ENCODE measurements around the gene GPM6B. TPM values are rescaled to one million over a fixed set of nuclear protein-coding genes. Genes with fewer than 3 reads are reported as not detected.

Gene GPM6B
- total and polyA plus RNA-seq, 4 donors: 6.3 to 19.6 (median 16.0) TPM

DNA sequence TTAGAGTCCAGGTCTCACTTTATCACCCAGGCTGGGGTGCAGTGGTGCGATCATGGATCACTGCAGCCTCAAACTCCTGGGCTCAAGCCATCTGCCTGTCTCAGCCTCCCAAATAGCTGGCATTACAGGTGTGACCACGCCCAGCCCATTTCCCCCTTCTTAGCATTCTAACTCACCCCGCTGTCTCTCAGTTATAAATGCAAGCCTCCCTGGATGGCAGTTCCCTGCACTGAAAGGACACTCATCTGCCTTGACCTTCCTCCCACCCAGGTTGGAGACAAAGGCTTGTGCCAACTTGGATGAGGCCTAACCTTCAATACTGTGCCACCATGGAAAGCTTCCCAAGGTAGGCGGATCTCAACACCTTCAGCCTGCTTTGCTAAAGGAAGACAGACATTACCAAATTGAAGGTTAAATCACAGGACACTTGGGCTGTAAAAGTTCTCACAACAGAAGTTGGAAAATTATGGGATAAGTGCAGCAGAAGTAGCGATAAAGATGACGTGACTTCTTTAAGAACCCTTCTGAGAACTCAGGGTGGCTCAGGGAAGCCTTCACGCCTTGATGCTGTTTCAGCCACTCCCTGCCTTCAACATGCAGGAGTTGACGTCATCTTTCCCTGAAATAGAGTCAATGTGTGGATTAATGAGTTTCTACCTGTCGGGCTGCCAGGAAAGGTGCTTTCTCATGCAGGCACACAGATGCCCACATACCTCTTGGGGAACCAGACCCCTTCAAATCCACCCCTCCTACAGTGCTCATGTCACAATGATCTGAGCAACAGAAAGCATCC lies 10.6 kb upstream of the GPM6B start:
- ATAC-seq (ENCODE audit: low FRiP score): no peak
- intact Hi-C loops (cut with DNase I): no loop called here
- Histone ChIP-seq H3K36me3 (ENCODE audit: control insufficient read depth in 1 of 2, insufficient read depth in 2 of 2, low read length in 1 of 2) (no peaks in the 10 kb centered on the region), H3K4me1 (ENCODE audit: control insufficient read depth in 1 of 2, insufficient read depth in 2 of 2, low read length in 2 of 2) (no peaks in the 10 kb centered on the region), H3K27ac (ENCODE audit: low read depth in 1 of 2, low read length in 2 of 2) (no peak overlapping the region), H3K27me3 (ENCODE audit: control insufficient read depth in 1 of 2, insufficient read depth in 2 of 2, low read length in 1 of 2) (no peaks in the 10 kb centered on the region), H3K9me3 (ENCODE audit: control insufficient read depth, low read length) (no peaks in the 10 kb centered on the region), H3K4me3 (ENCODE audit: low read length in 2 of 2) (no peak overlapping the region)
- 92 to 96% methylated on average over 9 of the region's 9 CpGs for WGBS, 2 donors
- DNase-seq: no peak

DNA sequence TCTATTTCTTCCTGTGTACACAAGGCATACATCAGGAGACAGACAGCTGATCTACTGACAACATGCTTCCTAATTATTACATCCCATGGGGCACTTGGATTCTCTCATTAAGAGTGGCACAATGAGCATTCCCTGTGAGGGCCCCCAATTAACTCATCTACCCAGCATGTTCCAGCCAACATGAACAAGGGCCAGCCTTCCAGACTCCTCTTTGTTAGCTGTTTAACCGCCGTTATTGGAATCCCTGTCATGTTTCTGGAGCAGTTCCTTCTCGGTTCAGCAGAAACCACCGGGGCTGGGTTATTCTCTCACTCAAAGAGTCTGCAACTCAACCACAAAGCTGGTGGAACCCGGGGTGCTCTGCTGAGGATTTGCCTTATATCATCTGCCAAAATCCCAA lies 9.9 kb upstream of the GPM6B start:
- ATAC-seq (ENCODE audit: low FRiP score) (no peak), DNase-seq (no peak)
- H3K4me3 ChIP-seq (ENCODE audit: low read length in 2 of 2): no peak overlapping the region
- H3K27me3 ChIP-seq (ENCODE audit: control insufficient read depth in 1 of 2, insufficient read depth in 2 of 2, low read length in 1 of 2): no peaks in the 10 kb centered on the region
- H3K9me3 ChIP-seq (ENCODE audit: control insufficient read depth, low read length): no peaks in the 10 kb centered on the region
- no peak overlapping the region for H3K27ac ChIP-seq (ENCODE audit: low read depth in 1 of 2, low read length in 2 of 2)
- H3K4me1 ChIP-seq (ENCODE audit: control insufficient read depth in 1 of 2, insufficient read depth in 2 of 2, low read length in 2 of 2): no peaks in the 10 kb centered on the region
- WGBS, 2 donors: 91 to 93% methylated on average over 5 of the region's 5 CpGs
- no peaks in the 10 kb centered on the region for H3K36me3 ChIP-seq (ENCODE audit: control insufficient read depth in 1 of 2, insufficient read depth in 2 of 2, low read length in 1 of 2)
- intact Hi-C loops (cut with DNase I): no loop called here

DNA sequence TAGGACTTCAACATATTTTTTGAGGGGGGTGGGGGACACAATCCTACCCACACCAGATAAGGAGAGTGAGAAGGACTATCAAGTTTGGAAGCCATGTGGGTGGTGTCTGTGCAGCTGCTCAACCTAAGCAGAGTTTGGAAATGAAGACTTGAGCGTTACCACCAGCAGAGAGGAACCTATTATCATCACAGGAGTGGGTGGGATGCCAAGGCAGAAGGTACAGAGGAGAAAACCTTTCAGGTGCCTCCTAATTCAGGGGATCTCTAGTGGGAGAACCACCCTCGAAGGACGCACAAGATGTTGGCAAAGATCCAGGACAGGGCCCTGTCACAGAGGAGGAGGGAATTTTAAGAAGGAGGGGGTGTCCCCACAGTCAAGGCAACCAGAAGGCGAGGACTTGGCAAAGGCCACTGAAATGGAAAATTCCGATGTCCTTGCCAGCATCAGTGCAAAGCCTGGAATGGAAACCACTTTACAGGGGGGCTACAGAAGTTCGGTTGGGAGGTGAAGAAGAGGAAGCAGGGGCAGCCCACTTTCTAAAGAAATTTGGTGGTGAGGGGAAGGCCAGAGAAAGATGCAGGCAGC lies 8.4 kb upstream of the GPM6B start:
- H3K27me3 ChIP-seq (ENCODE audit: control insufficient read depth in 1 of 2, insufficient read depth in 2 of 2, low read length in 1 of 2): no peaks in the 10 kb centered on the region
- ATAC-seq (ENCODE audit: low FRiP score): no peak
- intact Hi-C loops (cut with DNase I): no loop called here
- H3K36me3 ChIP-seq (ENCODE audit: control insufficient read depth in 1 of 2, insufficient read depth in 2 of 2, low read length in 1 of 2): no peaks in the 10 kb centered on the region
- no peaks in the 10 kb centered on the region for H3K9me3 ChIP-seq (ENCODE audit: control insufficient read depth, low read length)
- H3K4me1 ChIP-seq (ENCODE audit: control insufficient read depth in 1 of 2, insufficient read depth in 2 of 2, low read length in 2 of 2): no peaks in the 10 kb centered on the region
- H3K27ac ChIP-seq (ENCODE audit: low read depth in 1 of 2, low read length in 2 of 2): no peak overlapping the region
- H3K4me3 ChIP-seq (ENCODE audit: low read length in 2 of 2): no peak overlapping the region
- DNase-seq: no peak
- 22 to 41% methylated on average over 6 of the region's 6 CpGs for WGBS, 2 donors

DNA sequence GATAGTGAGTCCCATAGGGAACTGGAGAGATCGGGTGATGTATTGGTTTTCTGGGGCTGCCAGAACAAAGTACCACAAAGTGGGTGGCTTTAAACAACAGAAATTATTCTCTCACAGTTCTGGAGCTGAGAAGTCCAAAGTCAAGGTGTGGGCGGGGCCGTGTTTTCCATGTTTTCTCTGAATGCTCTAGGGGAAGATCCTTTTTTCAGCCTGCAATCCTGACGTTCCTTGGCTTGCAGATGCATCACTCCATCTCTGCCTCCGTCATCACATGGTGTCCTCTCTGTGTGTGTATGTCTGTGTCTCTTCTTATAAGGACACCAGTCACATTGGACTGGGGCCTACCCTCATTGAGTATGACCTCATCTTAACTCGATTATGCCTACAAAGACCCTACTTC lies 7.9 kb upstream of the GPM6B start:
- Histone ChIP-seq H3K4me3 (ENCODE audit: low read length in 2 of 2) (no peak overlapping the region), H3K27ac (ENCODE audit: low read depth in 1 of 2, low read length in 2 of 2) (no peak overlapping the region), H3K36me3 (ENCODE audit: control insufficient read depth in 1 of 2, insufficient read depth in 2 of 2, low read length in 1 of 2) (no peaks in the 10 kb centered on the region), H3K27me3 (ENCODE audit: control insufficient read depth in 1 of 2, insufficient read depth in 2 of 2, low read length in 1 of 2) (no peaks in the 10 kb centered on the region), H3K4me1 (ENCODE audit: control insufficient read depth in 1 of 2, insufficient read depth in 2 of 2, low read length in 2 of 2) (no peaks in the 10 kb centered on the region), H3K9me3 (ENCODE audit: control insufficient read depth, low read length) (no peaks in the 10 kb centered on the region)
- intact Hi-C loops (cut with DNase I): no loop called here
- ATAC-seq (ENCODE audit: low FRiP score) (no peak), DNase-seq (no peak)
- WGBS, 2 donors: 83% methylated on average over 6 of the region's 6 CpGs

DNA sequence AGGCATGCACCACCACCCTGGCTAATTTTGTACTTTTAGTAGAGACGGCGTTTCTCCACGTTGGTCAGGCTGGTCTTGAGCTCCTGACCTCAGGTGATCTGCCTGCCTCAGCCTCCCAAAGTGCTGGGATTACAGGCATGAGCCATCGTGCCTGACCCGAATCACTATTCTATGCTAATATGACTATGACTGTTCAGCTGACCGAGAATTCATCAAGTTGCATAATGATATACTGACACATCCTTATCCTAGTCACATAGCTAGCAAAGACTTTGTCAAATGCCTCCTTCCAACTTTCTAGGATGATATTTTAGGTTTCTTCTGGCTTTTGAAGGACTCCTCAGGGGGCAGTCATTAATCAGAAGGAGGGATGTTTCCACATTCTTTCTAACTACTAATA lies 4.8 kb upstream of the GPM6B start:
- Histone ChIP-seq H3K4me1 (ENCODE audit: control insufficient read depth in 1 of 2, insufficient read depth in 2 of 2, low read length in 2 of 2) (no peaks in the 10 kb centered on the region), H3K27ac (ENCODE audit: low read depth in 1 of 2, low read length in 2 of 2) (no peak overlapping the region), H3K36me3 (ENCODE audit: control insufficient read depth in 1 of 2, insufficient read depth in 2 of 2, low read length in 1 of 2) (no peaks in the 10 kb centered on the region), H3K27me3 (ENCODE audit: control insufficient read depth in 1 of 2, insufficient read depth in 2 of 2, low read length in 1 of 2) (no peaks in the 10 kb centered on the region), H3K4me3 (ENCODE audit: low read length in 2 of 2) (no peak overlapping the region), H3K9me3 (ENCODE audit: control insufficient read depth, low read length) (no peaks in the 10 kb centered on the region)
- DNase-seq: no peak
- 76 to 97% methylated on average over 6 of the region's 6 CpGs for WGBS, 2 donors
- ATAC-seq (ENCODE audit: low FRiP score): no peak
- intact Hi-C loops (cut with DNase I): no loop called here

DNA sequence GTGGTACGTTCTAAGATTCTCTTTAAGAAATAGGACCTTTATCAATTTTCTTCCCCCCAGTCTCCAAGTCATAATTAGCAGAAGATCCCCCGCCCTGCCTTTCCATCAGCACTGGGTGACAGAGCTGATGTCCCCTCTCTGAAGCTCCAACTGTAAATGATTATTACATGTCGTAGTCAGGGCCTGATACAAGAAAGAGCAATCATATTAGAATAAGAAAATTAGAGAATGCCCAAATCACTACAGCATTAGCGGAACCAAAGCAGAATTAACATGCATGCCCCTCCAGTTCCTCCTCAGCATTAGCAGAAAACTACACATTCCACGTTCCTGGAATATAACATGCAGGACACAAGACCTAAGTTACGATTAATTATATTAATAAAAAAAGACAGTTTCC lies 717 bp downstream of the GPM6B start:
- Histone ChIP-seq H3K9me3 (ENCODE audit: control insufficient read depth, low read length) (no peaks in the 10 kb centered on the region), H3K4me3 (ENCODE audit: low read length in 2 of 2) (no peak overlapping the region), H3K36me3 (ENCODE audit: control insufficient read depth in 1 of 2, insufficient read depth in 2 of 2, low read length in 1 of 2) (no peaks in the 10 kb centered on the region), H3K27me3 (ENCODE audit: control insufficient read depth in 1 of 2, insufficient read depth in 2 of 2, low read length in 1 of 2) (no peaks in the 10 kb centered on the region), H3K4me1 (ENCODE audit: control insufficient read depth in 1 of 2, insufficient read depth in 2 of 2, low read length in 2 of 2) (no peaks in the 10 kb centered on the region), H3K27ac (ENCODE audit: low read depth in 1 of 2, low read length in 2 of 2) (no peak overlapping the region)
- ATAC-seq (ENCODE audit: low FRiP score): no peak
- intact Hi-C loops (cut with DNase I): no loop called here
- whole genome bisulfite sequencing, 2 donors: 83 to 91% methylated on average over 6 of the region's 6 CpGs
- DNase-seq: no peak

DNA sequence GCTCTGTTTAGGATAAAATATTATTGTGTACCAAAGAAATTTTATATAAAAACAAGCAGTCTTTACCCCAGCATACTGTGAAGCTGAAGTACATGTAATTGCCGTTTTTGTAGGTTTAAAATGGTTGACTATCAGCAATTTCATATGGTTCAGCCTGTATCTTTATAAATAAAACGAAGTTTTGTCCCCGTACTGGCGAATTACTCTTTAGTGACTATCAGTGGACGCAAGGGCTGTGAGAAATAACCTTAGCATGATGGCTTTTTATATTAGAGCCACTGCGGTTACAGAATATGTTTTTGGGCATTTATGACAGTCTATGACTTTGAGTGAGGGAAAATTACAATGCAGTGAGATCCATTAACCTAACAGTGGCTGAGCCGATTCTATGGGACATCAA lies 1.2 kb downstream of the GPM6B start:
- Histone ChIP-seq H3K9me3 (ENCODE audit: control insufficient read depth, low read length) (no peaks in the 10 kb centered on the region), H3K27ac (ENCODE audit: low read depth in 1 of 2, low read length in 2 of 2) (no peak overlapping the region), H3K27me3 (ENCODE audit: control insufficient read depth in 1 of 2, insufficient read depth in 2 of 2, low read length in 1 of 2) (no peaks in the 10 kb centered on the region), H3K4me3 (ENCODE audit: low read length in 2 of 2) (no peak overlapping the region), H3K36me3 (ENCODE audit: control insufficient read depth in 1 of 2, insufficient read depth in 2 of 2, low read length in 1 of 2) (no peaks in the 10 kb centered on the region), H3K4me1 (ENCODE audit: control insufficient read depth in 1 of 2, insufficient read depth in 2 of 2, low read length in 2 of 2) (no peaks in the 10 kb centered on the region)
- intact Hi-C loops (cut with DNase I): no loop called here
- DNase-seq (no peak), ATAC-seq (ENCODE audit: low FRiP score) (no peak)
- WGBS, 2 donors: 91 to 95% methylated on average over 7 of the region's 7 CpGs

DNA sequence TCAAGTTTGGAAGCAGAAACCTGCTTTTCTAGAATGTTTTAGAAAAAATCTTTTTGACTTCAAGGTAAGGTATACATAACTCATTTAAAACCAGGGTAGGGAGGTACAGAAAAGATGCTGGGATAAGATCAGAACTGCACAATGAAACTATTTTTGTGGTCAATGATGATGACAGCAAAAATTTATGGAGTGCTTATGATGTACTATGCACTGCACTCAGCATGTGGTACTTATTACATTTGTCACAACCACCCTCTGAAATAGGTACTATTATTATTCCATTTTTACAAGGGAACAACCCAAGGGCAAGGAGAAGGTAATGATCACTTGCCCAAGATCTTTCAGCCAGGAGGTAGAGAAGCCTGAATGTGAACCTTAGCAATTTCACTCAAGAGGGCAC lies 8.0 kb downstream of the GPM6B start:
- intact Hi-C loops (cut with DNase I): no loop called here
- Histone ChIP-seq H3K36me3 (ENCODE audit: control insufficient read depth in 1 of 2, insufficient read depth in 2 of 2, low read length in 1 of 2) (no peaks in the 10 kb centered on the region), H3K27ac (ENCODE audit: low read depth in 1 of 2, low read length in 2 of 2) (no peak overlapping the region), H3K4me3 (ENCODE audit: low read length in 2 of 2) (no peak overlapping the region), H3K27me3 (ENCODE audit: control insufficient read depth in 1 of 2, insufficient read depth in 2 of 2, low read length in 1 of 2) (no peaks in the 10 kb centered on the region), H3K9me3 (ENCODE audit: control insufficient read depth, low read length) (no peaks in the 10 kb centered on the region), H3K4me1 (ENCODE audit: control insufficient read depth in 1 of 2, insufficient read depth in 2 of 2, low read length in 2 of 2) (peaks cover 0 to 1% of the 10 kb centered on the region in 2 donors)
- ATAC-seq (ENCODE audit: low FRiP score) (no peak), DNase-seq (no peak)

DNA sequence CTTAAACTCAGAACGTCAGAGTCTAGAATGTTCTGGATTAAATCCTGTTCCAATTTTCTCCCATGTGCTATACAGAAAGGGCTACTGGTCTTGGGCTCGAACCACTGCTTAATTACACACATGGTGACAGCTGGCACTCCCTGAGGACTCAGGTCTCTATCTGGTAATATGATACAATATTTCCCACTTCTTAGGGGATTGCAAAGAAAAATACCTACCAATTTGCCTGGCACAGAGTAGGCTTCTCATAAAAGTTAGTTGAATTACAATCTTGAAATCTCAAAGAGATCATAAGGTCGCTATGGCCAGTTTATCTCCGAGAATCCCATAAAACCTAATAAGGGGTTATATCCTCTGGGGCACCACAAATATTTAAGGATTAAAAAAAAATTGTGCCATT lies 8.6 kb downstream of the GPM6B start:
- H3K27me3 ChIP-seq (ENCODE audit: control insufficient read depth in 1 of 2, insufficient read depth in 2 of 2, low read length in 1 of 2): no peaks in the 10 kb centered on the region
- peaks cover 0 to 1% of the 10 kb centered on the region in 2 donors for H3K4me1 ChIP-seq (ENCODE audit: control insufficient read depth in 1 of 2, insufficient read depth in 2 of 2, low read length in 2 of 2)
- no peak for DNase-seq
- ATAC-seq (ENCODE audit: low FRiP score): no peak
- no peaks in the 10 kb centered on the region for H3K36me3 ChIP-seq (ENCODE audit: control insufficient read depth in 1 of 2, insufficient read depth in 2 of 2, low read length in 1 of 2)
- H3K9me3 ChIP-seq (ENCODE audit: control insufficient read depth, low read length): no peaks in the 10 kb centered on the region
- 51 to 57% methylated on average over 4 of the region's 4 CpGs for WGBS, 2 donors
- intact Hi-C loops (cut with DNase I): no loop called here
- H3K4me3 ChIP-seq (ENCODE audit: low read length in 2 of 2): no peak overlapping the region
- H3K27ac ChIP-seq (ENCODE audit: low read depth in 1 of 2, low read length in 2 of 2): no peak overlapping the region

Data from aorta (tissue), 5 donors.